ENCODE data around the gene MS4A3.
"Not testable (repeated sequence)": the region's sequence is repeated elsewhere in the genome, so short reads cannot be mapped to it uniquely, and the experiment has no call there.

Gene MS4A3, protein sequence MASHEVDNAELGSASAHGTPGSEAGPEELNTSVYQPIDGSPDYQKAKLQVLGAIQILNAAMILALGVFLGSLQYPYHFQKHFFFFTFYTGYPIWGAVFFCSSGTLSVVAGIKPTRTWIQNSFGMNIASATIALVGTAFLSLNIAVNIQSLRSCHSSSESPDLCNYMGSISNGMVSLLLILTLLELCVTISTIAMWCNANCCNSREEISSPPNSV

DNA sequence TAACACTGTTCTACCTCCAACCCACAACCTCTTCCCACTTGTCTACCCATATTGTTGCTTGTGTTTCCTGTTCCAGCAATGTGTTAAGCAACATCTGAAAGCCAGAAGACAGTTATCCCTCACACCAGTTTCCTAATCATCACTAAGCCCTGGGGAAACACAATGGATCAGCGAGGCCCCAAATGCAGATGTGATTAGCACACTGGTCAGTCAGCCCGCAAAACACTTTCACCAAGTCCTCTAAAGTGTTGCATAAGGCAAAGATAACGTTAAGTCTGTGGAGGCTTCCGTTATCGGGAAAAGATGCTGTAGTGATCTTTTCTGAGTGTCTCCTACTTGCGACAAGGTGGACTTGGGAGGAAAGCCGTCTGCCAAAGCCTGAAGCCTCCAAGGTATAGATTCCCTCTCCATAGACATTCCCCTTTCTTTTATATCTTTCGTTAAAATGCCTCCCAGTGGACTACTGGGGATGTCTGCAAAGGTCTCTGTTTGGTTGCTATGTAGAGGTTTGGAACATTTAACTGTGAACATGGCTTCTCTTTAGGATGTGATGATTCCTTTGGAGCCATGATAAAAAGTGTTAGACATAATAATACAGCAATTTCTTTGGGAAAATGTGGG is at the start of gene MS4A3:
Gene MS4A3, plus strand, starts transcription at position 317 of the 621 bp plus-strand sequence. CDS start 4,496 bp downstream, outside the sequence.
- no peak for DNase-seq

DNA sequence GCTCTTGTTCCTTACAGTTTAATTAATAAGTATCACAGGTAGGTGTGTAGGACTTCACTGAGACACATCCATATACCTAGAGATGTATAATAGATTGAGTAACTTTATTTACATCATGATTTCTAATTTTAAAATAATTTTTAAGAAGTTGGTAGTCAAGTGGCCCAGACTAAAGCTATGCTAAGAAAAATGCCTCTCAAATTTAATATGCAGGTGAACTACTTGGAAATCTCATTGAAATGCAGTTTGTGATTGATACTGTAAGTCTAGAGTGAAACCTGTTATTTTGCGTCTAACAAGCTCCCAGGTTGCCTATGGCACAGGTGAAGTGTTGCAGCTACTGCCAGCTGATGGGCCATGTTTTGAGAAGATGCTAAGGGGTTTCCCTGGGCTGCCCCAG is 39.6 kb upstream of the MS4A3 start, which contains the start of gene OOSP4B:
Gene OOSP4B, plus strand, starts transcription at position 301 of the 400 bp plus-strand sequence.
- DNase-seq, result no peak

DNA sequence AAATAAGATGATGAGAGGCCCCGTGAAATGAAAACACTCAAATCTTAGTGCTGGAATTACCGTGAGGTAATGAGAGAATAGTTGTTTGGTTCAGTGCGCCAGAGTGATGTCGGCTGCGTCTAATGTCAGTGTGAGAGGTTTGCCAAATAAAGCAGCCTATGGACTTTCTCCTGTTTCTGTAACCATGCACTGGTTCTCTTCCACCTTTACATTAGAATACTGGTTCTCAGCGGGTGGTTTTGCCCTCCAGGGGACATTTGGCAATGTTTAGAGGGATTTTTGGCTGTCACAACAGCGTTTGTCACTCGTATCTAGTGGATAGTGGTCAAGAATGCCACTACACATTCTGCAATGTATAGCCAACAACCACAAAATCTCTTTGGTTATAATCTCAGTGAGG is 38.4 kb upstream of the MS4A3 start:
- DNase-seq, result no peak

DNA sequence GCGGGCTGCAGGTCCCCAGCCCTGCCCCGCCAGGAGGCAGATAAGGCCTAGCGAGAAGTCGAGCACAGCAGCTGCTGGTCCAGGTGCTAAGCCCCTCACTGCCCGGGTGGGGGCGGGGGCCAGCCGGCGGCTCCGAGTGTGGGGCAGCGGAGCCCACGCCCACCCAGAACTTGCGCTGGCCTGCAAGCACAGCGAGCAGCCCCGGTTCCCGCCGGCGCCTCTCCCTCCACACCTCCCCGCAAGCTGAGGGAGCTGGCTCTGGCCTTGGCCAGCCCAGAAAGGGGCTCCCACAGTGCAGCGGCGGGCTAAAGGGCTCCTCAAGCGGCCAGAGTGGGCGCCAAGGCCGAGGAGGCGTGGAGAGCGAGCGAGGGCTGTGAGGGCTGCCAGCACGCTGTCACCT is 36.1 kb upstream of the MS4A3 start:
- not testable (repeated sequence) for DNase-seq

DNA sequence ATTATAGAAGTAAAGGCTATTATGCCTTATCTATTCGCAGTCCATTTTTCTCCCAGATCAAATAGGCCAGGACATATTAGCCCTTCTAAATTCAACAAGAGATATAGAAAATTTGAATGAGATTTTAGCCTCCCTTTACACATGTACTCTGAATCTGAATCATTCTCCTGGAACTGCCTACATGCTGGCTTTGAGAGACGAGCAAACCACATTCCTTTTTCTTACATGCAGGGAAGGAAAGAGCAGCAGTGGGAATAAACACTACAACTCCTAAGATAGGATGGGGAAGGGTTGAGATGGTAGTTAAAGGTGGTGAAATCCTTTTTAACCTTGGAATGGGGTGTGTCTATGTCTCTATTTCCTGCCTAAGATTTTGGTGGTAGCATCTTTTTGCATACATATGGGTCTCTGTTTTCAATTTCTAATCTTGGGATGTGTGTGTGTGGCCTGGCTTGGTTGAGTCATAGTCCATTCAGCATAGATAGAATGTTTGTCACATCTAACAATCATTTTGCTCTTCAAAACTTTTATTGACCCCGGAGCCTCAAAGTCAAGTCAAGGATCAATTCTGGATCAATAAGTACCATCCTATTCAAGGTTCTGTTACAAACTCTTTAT is 27.3 kb upstream of the MS4A3 start:
- no peak for DNase-seq

DNA sequence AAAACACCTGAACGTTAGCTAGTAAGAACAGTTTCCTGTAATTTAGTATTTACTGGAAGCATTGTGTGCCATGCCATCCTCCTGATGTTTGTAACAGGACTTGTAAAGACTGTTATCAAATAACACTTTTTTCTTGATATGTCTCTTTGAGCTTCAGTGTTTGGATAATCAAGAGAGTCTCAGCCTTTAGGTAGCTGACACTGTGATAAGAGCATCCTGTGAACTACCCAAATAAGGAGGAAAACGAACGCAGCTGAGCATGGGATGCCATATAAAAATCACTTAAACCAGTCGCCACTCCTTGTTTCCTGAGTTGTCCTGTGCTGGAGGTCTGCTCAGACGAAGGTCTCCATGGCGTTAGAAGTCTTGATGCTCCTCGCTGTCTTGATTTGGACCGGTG is 16.4 kb upstream of the MS4A3 start, which contains the start of gene OOSP2:
Gene OOSP2, plus strand, starts transcription at position 301 of the 400 bp plus-strand sequence. Its CDS starts 51 bp downstream, at position 352.
- DNase-seq, result no peak

DNA sequence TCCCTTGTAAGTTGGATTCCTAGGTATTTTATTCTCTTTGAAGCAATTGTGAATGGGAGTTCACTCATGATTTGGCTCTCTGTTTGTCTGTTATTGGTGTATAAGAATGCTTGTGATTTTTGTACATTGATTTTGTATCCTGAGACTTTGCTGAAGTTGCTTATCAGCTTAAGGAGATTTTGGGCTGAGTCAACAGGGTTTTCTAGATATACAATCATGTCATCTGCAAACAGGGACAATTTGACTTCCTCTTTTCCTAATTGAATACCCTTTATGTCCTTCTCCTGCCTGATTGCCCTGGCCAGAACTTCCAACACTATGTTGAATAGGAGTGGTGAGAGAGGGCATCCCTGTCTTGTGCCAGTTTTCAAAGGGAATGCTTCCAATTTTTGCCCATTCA is 6.0 kb upstream of the MS4A3 start:
- DNase-seq, result not testable (repeated sequence)

DNA sequence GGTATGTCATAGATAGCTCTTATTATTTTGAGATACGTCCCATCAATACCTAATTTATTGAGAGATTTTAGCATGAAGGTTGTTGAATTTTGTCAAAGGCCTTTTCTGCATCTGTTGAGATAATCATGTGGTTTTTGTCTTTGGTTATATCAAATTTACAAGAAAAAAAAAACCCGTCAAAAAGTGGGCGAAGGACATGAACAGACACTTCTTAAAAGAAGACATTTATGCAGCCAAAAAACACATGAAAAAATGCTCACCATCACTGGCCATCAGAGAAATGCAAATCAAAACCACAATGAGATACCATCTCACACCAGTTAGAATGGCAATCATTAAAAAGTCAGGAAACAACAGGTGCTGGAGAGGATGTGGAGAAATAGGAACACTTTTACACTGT is 5.6 kb upstream of the MS4A3 start:
- DNase-seq, result not testable (repeated sequence)

DNA sequence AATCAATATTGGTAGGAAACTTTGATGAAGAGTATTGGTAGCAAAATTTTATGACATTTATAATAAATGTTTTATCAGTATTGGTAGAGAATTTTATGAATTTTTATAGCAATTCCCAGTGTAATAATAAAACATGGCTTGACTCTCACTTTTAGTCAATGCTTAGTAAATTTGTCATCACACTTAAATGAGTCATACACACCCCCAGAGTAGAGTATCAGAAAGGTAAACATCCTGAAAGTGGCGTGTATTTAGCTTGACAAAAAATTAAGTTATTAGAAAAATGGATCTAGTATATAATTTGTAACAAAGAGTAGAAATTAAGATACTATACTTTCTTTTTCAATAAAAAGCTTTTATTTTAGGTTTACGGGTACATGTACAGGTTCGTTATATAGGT is 2.6 kb downstream of the MS4A3 start:
- no peak for DNase-seq

DNA sequence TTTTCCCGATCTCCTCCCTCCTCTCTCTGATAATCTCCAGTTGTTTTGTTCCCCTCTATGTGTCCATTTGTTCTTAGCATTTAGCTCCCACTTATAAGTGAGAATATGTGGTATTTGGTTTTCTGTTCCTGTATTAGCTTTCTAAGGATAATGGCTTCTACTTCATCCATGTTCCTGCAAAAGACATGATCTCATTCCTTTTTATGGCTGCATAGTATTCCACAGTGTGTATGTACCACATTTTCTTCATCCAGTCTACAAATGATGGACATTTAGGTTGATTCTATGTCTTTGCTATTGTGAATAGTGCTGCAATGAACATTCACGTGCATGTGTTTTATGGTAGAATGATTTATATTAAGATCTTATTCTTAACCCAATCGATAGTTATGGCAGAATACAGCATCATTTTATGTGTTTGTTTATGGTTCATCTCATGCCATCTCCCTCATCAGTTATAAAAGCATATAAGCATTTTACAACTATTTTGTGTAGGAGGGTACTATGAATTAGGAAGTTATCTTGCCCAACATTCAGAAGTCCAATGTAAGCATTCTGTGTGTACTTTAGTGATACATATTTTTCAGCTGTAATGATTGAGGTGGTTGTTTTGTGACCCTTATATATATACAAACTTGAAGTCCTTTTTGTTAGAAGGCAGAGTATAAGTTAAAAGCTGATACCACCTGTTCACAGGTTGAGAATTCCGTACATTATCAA is 3.2 kb downstream of the MS4A3 start:
- DNase-seq, result no peak

DNA sequence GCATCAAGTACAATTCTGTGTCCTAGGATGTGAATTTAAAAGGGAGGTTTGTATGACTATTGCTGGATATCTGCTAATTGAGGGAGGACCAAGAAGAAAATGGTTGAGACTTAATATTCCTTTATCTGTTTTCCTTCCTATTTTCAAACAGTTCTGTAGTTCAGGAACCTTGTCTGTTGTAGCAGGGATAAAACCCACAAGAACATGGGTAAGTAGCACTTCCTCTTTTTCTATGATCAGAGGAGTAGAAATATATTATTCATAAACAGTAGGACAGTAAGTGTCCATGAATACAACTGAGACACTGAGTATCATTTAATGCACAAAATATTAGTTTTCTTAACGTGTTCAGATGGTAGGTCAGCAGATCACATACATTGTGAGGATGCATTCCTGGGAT is 7.6 kb downstream of the MS4A3 start:
- no peak for DNase-seq

DNA sequence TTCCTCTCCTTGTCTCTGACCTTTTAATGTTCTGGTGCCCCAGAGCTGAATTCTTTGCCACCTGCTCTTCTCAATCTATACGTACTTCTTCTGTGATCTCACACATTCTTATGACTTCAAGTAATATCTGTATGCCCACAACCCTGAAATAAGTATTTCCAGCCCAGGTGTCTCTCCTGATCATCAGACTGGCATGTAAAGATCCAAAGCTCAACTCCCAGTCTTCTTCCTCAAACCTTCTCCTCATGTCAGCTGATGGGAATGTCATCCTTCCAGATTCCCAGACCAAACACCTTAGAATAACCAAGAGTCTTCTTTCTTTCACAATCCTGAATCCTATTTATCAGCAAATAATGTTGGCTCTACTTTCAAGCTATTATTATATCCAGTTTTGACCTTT is 9.3 kb downstream of the MS4A3 start:
- DNase-seq, result no peak

DNA sequence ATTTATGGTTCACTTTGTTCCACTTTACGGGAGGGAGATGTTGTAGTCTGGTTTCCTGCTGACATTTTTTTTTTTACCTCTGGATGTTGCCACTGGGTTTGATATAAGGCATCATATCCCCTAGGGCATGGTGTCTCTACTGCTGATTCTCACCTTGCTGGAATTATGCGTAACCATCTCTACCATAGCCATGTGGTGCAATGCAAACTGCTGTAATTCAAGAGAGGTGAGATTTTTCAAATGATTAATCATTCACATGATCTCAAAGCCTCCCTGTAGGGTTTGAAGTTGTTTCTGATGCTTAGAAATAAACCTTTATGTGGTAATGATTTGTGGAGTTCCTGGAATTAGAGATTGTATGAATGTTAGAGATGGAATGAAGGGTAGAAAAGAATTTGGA is 13.0 kb downstream of the MS4A3 start:
- DNase-seq, result no peak

DNA sequence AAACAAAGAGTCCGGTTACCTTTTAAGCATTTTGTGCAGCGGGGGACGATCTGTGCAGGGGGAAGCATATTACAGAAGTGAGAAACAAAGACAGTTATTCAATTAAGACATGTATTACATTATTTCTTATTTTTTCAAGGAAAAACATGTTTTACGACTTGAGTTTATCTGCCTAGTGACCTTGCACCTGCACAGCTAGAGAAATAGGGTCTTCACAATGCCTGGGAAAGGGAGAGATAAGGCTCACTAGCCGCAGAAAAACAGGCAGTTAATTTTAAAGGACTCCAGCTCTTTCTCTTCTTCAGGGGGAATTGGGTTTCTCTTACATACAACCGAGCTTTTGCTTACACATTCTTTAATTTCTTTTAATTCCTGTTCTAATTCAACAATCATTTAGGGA is 15.2 kb downstream of the MS4A3 start:
- DNase-seq, result not testable (repeated sequence)

DNA sequence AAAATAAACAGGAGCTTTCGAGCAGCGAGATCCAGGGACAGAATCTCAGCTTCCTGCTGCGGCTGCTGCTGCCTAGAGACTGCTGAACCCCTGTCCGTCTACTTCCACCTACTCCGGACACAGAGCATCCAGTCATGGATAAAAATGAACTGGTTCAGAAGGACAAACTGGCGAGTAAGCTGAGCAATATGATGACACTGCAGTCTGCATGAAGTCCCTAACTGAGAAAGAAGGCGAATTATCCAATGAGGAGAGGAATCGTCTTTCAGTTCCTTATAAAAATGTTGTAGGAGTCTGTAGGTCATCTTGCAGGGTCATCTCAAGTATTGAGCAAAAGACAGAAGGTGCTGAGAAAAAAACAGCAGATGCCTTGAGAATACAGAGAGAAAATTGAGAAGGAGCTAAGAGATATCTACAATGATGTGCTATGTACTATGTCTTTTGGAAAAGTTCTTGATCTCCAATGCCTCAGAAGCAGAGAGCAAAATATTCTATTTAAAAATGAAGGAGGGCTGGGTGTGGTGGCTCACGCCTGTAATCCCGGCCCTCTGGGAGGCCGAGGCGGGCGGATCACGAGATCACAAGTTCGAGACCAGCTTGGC is 20.9 kb downstream of the MS4A3 start:
- no peak for DNase-seq

DNA sequence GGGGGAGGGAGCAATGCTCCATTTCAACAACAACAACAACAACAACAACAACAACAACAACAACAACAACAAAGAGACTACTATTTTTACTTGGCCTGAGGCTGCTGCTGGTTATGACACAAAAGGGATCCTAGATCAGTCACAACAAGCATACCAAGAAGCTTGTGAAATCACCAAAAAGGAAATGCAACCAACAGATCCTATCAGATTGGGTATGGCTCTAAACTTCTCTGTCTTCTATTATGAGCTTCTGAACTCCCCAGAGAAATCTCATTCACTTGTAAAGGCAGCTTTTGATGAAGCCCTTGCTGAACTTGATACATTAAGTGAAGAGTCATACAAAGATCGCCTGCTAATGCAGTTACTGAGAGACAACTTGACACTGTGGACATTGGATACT is 21.5 kb downstream of the MS4A3 start:
- no peak for DNase-seq

DNA sequence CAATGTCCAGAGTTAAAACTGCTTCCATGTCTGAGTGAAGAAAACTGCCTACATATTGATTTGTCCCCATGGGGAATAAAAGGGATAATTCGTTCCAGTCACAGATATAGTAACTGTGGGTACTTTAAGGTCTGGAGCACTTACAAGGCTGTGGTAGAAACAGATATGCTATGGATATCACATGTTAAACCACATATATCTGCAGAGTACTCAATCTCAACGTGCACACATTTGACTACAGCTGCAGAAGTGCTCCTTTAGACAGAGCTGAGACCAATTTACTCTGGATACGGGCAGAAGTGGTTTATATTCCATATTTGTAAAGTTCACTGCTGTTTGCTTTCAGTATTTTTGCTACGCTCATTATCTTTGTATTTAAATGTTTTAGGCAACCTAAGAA is 22.3 kb downstream of the MS4A3 start:
- DNase-seq, result no peak

DNA sequence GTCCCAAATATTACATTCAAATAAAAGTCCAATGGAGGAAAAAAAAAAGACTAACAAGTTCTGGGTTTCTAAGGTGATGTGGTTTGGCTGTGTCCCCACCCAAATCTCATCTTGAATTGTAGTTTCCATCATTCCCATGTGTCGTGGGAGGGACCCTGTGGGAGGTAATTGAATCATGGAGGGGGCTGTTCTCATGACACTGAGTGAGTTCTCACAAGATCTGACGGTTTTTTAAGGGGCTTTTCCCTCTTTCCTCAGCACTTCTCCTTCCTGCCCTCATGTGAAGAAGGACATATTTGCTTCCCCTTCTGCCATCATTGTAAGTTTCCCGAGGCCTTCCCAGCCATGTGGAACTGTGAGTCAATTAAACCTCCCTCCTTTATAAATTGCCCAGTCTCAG is 24.1 kb downstream of the MS4A3 start:
- no peak for DNase-seq

DNA sequence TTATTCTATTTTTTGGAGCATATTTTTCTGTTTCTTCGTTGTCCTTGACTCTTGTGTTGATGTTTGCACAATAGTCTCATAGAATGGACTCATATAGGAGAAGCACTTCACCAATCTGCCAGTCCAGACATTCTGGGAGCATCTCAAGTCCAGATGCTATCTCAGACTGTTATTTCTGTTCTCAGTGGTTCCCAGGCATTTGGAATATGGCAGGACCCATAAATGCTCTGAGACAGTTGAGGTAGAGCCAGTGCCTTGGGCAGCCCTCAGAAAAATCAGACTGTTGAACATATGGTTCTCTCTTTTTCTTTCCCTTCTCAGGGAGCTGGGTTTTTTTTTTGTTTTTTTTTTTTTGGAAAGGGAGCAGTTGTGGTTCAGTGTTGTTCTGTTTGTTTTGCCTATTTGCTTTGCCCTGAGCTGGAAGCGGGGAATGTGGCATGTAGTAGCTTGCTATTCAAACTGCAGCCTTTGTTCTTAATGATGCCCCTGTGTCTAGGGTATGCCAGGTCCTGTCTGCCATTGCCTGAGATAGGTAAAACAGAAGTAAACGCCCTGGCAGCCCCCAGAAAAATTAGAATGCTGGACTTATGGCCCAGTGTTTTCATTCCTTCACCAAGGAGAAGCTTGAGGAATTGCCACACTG is 28.3 kb downstream of the MS4A3 start:
- DNase-seq, result no peak

DNA sequence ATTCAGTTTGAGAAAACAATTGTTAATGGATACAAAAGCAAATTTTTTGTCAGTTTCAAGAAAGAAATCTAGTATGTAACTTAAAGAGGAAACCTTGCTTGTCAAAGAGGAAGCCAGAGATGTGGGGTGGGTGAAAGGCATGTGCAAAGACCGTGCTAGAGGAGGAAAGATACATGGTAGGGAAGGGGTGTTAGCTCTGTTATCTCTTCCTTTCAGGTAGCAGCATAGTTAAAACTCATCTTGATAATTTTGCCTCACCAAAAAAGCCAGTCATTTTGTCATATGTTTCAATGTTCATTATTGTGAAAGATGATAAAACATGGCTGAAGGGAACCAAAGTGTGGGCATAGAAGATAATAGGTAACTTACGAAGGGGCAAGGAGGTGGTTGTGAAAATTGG is 29.4 kb downstream of the MS4A3 start:
- DNase-seq, result no peak

DNA sequence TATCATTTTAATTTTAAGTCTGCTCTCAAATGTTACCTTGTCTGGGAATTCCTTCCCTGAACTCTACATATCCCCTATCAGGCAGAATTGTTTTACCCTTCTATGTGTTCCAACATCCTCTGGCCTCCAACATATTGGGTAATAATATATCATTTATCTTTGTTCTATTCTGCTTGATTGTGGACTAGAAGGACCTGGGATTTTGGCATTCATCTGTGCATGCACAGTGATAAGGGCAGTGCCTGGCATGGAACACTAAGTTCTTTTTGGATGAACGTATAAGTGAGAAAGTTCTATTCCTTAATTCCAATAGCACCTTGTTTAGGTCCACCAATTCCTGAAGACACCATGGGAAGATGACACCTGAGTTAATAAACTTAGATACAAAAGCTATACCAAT is 30.8 kb downstream of the MS4A3 start:
- DNase-seq, result no peak

DNA sequence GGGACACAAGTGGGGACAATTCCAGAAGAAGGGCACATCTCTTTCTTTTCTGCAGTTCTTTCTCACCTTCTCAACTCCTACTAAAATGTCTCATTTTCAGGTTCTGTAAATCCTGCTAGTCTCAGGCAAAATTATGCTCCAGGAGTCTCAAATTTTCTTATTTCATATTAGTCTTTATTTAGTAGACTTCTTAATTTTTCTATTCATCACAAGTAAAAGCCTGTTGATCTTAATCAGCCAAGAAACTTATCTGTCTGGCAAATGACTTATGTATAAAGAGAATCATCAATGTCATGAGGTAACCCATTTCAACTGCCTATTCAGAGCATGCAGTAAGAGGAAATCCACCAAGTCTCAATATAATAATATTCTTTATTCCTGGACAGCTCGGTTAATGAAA is 31.9 kb downstream of the MS4A3 start, which contains the start of gene MS4A2:
Gene MS4A2, plus strand, starts transcription at position 301 of the 400 bp plus-strand sequence. CDS start 102 bp downstream, outside the sequence.
- DNase-seq, result no peak

All from stimulated activated CD4-positive, alpha-beta T cell treated with anti-CD3 and anti-CD28 coated beads, Interleukin-4, amount 100 ng/mL, for 4 hours (primary cell).